Panc1 (cell line): ENCODE measurements around the gene MRPL46. TPM values are rescaled to one million over a fixed set of nuclear protein-coding genes. Genes with fewer than 3 reads are reported as not detected.
"Not testable (repeated sequence)": the region's sequence is repeated elsewhere in the genome, so short reads cannot be mapped to it uniquely, and the experiment has no call there.

Experiments
- ATAC-seq: fragments of 200-7000 bp; cut with Tn5 transposase; 2 replicates; pipeline ENCODE4 v1.9.1; 2020; ENCODE audit warnings: mild to moderate bottlenecking, moderate library complexity
- BruUV-seq: library from RNA; stranded (reverse); fragments of 400-500 nt; replicated peaks from 2 replicates; lab custom pipeline; 2021; lab: Mats Ljungman, UMichigan
- CTCF ChIA-PET: fragments of 300-600 bp; sonication (Branson Sonifier 250); formaldehyde crosslinking; loops from one replicate; lab custom pipeline; 2022; ENCODE audit warnings: antibody characterized with exemption; lab: Charles Lee
- POLR2A ChIA-PET: fragments of 300-600 bp; sonication (Branson Sonifier 250); formaldehyde crosslinking; loops from one replicate; lab custom pipeline; 2022; ENCODE audit warnings: antibody characterized with exemption; lab: Charles Lee
- DNase-seq: peaks from one replicate; pipeline ENCODE4 v3.0.0-alpha.2; 2010; ENCODE audit warnings: low read depth, low spot score
- H3K27ac ChIP-seq: 2 replicates; pipeline ENCODE4 v1.5.1; 2011; ENCODE audit warnings: mild to moderate bottlenecking, low read length, inconsistent platforms
- H3K27me3 ChIP-seq: fragments of 200-500 bp; sonication (Bioruptor generic); 2 replicates; pipeline ENCODE4 v1.6.0; 2014; ENCODE audit warnings: low read length, inconsistent platforms; ENCODE audit not compliant: control insufficient read depth, insufficient read depth
- H3K36me3 ChIP-seq: fragments of 200-500 bp; sonication (Bioruptor generic); 2 replicates; pipeline ENCODE4 v1.5.1; 2014; ENCODE audit warnings: inconsistent platforms, mild to moderate bottlenecking, low read length, moderate library complexity; ENCODE audit not compliant: control insufficient read depth, insufficient read depth
- H3K4me1 ChIP-seq: 2 replicates; pipeline ENCODE4 v1.5.1; 2011; ENCODE audit warnings: inconsistent platforms, mild to moderate bottlenecking, low read length, moderate library complexity; ENCODE audit not compliant: control insufficient read depth, insufficient read depth
- H3K4me3 ChIP-seq, 2 experiments: 2 replicates each; pipeline ENCODE4 v1.5.1; 2011 to 2012; ENCODE audit warnings: low read depth in 2 of 2, low read length in 2 of 2, mild to moderate bottlenecking in 2 of 2, inconsistent platforms in 1 of 2, moderate library complexity in 1 of 2
- H3K9me3 ChIP-seq: fragments of 200-500 bp; sonication (Bioruptor generic); 2 replicates; pipeline ENCODE4 v1.5.1; 2014; ENCODE audit warnings: low read depth, mild to moderate bottlenecking, inconsistent platforms, low read length, moderate library complexity; ENCODE audit not compliant: control insufficient read depth, insufficient read depth
- CTCF ChIP-seq: fragments of 450-650 bp; IDR thresholded peaks from 2 replicates; pipeline ENCODE4 v1.5.1; 2017; ENCODE audit warnings: mild to moderate bottlenecking
- POLR2AphosphoS5 ChIP-seq: IDR thresholded peaks from 2 replicates; pipeline ENCODE4 v1.6.1; 2012; ENCODE audit warnings: mild to moderate bottlenecking, low read depth, low read length, moderate library complexity
- REST ChIP-seq, 2 experiments: IDR thresholded peaks; 2 replicates each; pipeline ENCODE4 v1.6.1; 2011 to 2012; ENCODE audit warnings: low read depth in 2 of 2, control low read depth in 1 of 2, low read length in 1 of 2, mild to moderate bottlenecking in 1 of 2, moderate library complexity in 1 of 2; ENCODE audit not compliant: insufficient read depth in 1 of 2
- SIN3A ChIP-seq: IDR thresholded peaks from 2 replicates; pipeline ENCODE4 v1.6.1; 2012; ENCODE audit warnings: low read depth, mild to moderate bottlenecking, low read length, moderate library complexity, borderline replicate concordance; ENCODE audit not compliant: insufficient read depth
- TCF7L2 ChIP-seq: IDR thresholded peaks from 2 replicates; pipeline ENCODE4 v1.6.1; 2011; ENCODE audit warnings: mild to moderate bottlenecking, low read depth, low read length, inconsistent platforms
- in situ Hi-C: cut with HindIII; loops from 2 replicates; pipeline ENCODE4 v1.10.0; 2016; ENCODE audit warnings: low sequenced_read_pairs, low pct_unique_long_range_greater_than_20kb
- intact Hi-C: fragments of 100-400 bp; cut with micrococcal nuclease; formaldehyde crosslinking; loops from one replicate; pipeline ENCODE4 v1.10.0; 2022; ENCODE audit not compliant: unreplicated experiment
- total RNA-seq: library from RNA; stranded (reverse); gene quantifications from one replicate; pipeline ENCODE4 v1.2.1, GENCODE V29; 2021; ENCODE audit not compliant: unreplicated experiment

The MRPL46 gene
- total RNA-seq, 1 experiment from 2014 or later: 31.3 TPM

GRCh38 chr15:88438181-88438580 lies 29.0 kb downstream of the MRPL46 start:
- no TSS peak for BruUV-seq
- ChIA-PET POLR2A (interaction anchor here (0.6 kb wide), 1 partner anchor 932 kb away, joined by 4 read pairs; no protein-coding TSS in a partner anchor), CTCF (no interaction called here)
- Histone ChIP-seq H3K9me3 (no peaks in the 10 kb centered on the region), H3K4me3 (no peak overlapping the region), H3K27me3 (peaks cover 16% of the 10 kb centered on the region), H3K36me3 (no peaks in the 10 kb centered on the region), H3K27ac (no peak overlapping the region), H3K4me1 (no peaks in the 10 kb centered on the region)
- DNase-seq (no peak), ATAC-seq (no peak)
- intact Hi-C loops: no loop called here
- in situ Hi-C loops: no loop called here
- TF ChIP-seq TCF7L2 (no peak), REST (IDR thresholded peaks at IDR 0.05; ENCODE audit: insufficient read depth in 1 of 2, low read depth in 2 of 2, low read length in 1 of 2) (no peak), POLR2AphosphoS5 (no peak), CTCF (no peak), SIN3A (no peak)

GRCh38 chr15:88434106-88434505 lies 33.1 kb downstream of the MRPL46 start:
- H3K27ac ChIP-seq, H3K9me3 ChIP-seq, H3K4me3 ChIP-seq, intact Hi-C loops, POLR2A ChIA-PET, ATAC-seq, DNase-seq, CTCF ChIA-PET, BruUV-seq, H3K4me1 ChIP-seq, in situ Hi-C loops, H3K36me3 ChIP-seq: not testable (repeated sequence)
- peaks cover 13% of the 10 kb centered on the region for H3K27me3 ChIP-seq

- Histone ChIP-seq H3K27me3 (peaks cover 14% of the 10 kb centered on the region), H3K4me1 (no peaks in the 10 kb centered on the region), H3K4me3 (no peak overlapping the region), H3K9me3 (no peaks in the 10 kb centered on the region), H3K36me3 (no peaks in the 10 kb centered on the region), H3K27ac (no peak overlapping the region)
- in situ Hi-C loops (no loop called here), intact Hi-C loops (no loop called here)
- no peak for TF ChIP-seq CTCF
- TF ChIP-seq TCF7L2: no peak
- TF ChIP-seq SIN3A: no peak
- TF ChIP-seq POLR2AphosphoS5: no peak
- TF ChIP-seq REST (IDR thresholded peaks at IDR 0.05; ENCODE audit: insufficient read depth in 1 of 2, low read depth in 2 of 2, low read length in 1 of 2): no peak
- no peak for ATAC-seq
- no peak for DNase-seq
- no TSS peak for BruUV-seq
- CTCF ChIA-PET: no interaction called here
- POLR2A ChIA-PET: no interaction called here
Observed at GRCh38 chr15:88433046-88433685, 34.0 kb downstream of the MRPL46 start.
